GM21367 (cell line): ENCODE data around the gene PRODH2.

Experiments
- ATAC-seq: cut with Tn5 transposase; IDR thresholded peaks from one replicate; pipeline ENCODE4 v1.9.1; 2021; ENCODE audit not compliant: unreplicated experiment

The PRODH2 gene

GRCh38 chr19:35812220-35813042 lies at the start of gene PRODH2:
Gene PRODH2 (minus strand): TSS chr19:35812845. CDS start chr19:35812805, 40 bp downstream.
- no peak for ATAC-seq

DNA sequence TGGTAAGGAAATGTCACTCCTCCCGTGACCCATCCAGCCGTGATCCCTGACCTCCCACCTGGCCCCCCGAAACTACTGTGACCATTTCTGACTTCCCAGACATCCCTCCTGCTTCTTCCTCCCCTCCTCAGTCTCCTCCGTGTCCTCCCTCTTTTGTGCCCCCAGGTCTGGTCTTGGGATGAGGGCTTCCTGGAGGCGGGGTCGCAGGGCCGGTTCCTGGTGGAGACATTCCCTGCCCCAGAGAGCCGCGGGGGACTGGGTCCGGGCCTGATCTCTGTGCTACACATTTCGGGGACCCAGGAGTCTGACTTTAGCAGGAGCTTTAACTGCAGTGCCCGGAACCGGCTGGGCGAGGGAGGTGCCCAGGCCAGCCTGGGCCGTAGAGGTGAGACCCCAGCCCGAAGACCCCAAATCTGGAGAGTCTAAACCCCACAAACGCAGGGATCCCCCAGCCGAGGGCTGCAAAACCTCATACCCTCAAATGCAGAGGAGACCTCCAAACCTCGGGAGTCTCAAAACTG lies 49.1 kb upstream of the PRODH2 start:
- ATAC-seq, result no peak

DNA sequence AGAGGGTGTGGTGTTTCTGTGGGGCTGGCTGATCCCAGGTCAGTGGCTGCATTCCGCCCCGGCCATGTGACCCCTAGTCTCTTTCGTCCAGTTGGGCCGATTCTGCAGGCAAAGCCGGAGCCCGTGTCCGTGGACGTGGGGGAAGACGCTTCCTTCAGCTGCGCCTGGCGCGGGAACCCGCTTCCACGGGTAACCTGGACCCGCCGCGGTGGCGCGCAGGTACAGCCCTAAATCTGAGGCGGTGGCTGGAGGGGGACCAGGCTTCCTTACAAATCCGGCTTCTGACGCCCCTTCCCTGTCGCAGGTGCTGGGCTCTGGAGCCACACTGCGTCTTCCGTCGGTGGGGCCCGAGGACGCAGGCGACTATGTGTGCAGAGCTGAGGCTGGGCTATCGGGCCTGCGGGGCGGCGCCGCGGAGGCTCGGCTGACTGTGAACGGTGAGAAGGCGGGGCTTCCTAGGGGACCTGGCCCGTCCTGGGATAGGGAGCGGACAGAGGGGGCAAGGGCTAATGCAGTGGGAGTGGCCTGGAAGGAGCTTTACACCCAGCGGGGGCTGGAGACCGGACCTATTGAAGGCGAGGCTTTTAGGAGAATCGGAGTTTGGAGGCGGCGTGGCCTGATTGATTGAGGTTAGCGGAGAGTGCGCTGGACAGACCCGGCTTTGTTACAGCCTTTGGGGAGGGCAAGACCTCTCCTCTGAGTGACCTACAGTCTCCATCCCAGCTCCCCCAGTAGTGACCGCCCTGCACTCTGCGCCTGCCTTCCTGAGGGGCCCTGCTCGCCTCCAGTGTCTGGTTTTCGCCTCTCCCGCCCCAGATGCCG lies 48.4 kb upstream of the PRODH2 start:
- no peak for ATAC-seq

DNA sequence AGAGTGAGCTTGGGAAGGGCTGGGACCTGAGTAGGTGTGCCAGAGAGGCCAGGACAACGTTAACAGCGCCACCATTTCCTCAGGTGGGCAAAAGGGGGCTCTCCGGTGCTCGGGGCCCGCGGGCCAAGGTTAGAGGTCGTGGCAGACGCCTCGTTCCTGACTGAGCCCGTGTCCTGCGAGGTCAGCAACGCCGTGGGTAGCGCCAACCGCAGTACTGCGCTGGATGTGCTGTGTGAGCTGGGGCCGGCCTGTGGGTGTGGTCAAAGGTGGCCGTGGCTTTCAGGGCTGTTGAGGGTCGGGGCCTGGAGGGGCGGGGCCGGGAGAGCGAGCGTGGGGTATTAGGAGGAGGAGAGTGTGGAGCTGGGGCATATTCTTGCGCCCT lies 47.8 kb upstream of the PRODH2 start:
- ATAC-seq, result no peak

DNA sequence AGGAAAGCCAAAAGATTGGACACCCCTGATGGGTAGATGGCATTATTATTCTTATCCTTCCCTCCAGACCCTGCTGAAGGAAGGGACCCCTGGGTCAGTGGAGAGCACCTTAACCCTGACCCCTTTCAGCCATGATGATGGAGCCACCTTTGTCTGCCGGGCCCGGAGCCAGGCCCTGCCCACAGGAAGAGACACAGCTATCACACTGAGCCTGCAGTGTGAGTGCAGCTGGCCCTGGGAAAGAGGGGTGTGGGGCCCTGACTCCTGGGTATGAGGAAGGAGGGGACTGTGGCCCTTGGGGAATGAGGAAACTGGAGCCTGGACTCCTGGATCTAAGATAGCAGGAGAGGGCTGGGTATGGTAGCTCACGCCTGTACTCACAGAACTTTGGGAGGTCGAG lies 46.8 kb upstream of the PRODH2 start:
- ATAC-seq, result no peak

DNA sequence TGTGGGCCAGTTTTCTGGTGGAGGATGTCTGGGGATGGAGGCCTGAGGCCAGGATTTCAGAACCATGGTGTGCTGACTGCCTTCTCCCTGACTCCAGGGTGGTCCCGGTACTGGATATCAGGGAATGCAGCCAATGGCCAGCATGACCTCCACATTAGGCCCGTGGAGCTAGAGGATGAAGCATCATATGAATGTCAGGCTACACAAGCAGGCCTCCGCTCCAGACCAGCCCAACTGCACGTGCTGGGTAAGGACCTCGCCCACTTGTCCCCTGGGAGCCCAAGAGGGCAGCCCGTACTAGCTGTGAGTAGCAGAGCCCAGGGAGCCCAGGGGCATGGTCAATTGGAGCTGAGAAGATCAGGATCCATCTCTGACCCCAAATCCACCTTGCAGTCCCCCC lies 45.7 kb upstream of the PRODH2 start:
- no peak for ATAC-seq

DNA sequence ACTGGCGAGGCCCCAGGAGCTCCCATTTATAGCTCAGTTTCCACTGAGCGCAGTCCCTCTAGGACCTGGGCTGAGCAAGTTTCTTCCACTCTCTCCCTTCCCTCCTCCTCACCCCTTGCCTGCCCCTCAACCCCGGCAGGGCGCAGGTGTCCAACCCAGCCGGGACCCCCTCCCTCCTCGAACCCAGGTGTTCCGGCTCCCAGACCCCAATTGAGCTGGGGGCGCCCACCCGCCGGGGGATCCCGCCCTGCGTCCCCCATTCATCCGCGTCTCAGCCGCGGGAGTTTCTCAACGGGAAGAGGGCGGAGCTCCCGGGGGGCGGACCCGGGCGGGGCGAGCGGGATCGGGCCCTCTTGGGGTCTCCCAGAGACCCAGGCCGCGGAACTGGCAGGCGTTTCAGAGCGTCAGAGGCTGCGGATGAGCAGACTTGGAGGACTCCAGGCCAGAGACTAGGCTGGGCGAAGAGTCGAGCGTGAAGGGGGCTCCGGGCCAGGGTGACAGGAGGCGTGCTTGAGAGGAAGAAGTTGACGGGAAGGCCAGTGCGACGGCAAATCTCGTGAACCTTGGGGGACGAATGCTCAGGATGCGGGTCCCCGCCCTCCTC lies 44.0 kb upstream of the PRODH2 start, which contains the start of gene KIRREL2:
KIRREL2 (plus strand) TSS at position 366 of the 604 bp plus-strand sequence; CDS start at position 575, 209 bp downstream.
- ATAC-seq, result no peak

DNA sequence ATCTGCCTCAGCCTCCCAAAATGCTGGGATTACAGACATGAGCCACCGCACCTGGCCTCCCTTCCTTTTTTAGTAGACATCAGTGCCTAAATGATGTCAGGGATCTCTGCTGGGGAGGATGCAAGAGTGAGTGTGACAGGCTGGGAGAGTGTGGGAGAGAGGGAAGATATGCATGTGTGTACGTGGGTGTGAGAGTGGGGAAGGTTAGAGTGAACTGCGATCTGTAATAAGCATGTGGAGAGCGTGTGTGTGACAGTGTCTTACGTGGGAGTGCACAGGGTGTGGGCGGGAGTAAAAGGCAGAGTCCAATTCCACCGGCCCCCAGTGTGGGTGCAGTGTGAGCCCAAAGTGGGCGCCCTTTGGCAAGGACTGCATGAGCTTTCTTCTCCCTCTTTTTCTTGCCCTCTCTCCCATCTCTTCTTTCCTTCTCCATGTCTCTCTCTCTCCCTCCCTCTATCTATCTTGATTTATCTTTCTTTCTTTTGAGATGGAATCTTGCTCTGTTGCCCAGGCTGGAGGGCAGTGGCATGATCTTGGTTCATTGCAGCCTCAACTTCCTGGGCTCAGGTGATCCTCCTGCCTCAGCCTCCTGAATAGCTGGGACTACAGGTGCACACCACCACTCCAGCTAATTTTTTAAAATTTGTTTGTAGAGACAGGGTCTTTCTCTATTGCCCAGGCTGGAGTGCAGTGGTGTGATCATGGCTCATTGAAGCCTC lies 40.6 kb upstream of the PRODH2 start:
- no peak for ATAC-seq

DNA sequence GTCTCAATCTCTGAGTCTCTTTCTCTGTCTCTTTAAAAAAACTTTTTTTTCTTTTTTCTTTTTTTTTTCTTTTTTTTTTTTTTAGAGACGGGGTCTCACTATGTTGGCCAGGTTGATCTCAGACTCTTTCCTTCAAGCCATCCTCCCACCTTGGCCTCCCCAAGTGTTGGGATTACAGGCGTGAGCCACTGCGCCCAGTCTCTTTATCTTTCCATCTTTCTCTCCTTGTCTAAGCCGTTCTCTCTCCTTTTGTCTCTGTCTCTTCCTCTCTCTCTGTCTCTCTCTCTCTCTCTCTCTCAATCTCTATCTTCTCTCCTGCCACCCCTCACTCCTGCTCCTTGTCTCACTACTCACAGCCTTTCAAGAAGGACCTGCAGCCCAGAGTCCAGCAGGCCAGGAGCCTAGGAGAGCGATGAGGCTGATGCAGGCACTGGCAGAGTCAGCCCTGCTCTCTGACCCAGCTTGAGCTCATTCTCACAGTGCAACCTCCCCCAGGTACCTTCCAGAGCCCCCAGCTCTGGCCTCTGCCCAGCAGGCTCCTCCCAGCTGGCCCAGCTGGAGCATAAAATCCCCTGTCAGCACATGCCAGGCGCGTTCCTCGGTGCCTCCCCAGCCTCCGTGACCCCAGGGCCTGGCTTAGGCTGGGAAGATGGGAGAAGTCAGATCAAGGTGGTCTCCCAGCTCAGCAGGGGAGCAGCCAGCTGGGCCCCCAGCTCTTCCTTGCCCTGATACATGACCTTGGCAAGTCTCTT lies 39.6 kb upstream of the PRODH2 start, which contains the start of gene NPHS1:
NPHS1 (minus strand) TSS at position 476 of the 752 bp plus-strand sequence. CDS start 667 bp downstream, outside the sequence.
- no peak for ATAC-seq

GRCh38 chr19:35851213-35852028 lies 38.8 kb upstream of the PRODH2 start:
- ATAC-seq, result no peak

DNA sequence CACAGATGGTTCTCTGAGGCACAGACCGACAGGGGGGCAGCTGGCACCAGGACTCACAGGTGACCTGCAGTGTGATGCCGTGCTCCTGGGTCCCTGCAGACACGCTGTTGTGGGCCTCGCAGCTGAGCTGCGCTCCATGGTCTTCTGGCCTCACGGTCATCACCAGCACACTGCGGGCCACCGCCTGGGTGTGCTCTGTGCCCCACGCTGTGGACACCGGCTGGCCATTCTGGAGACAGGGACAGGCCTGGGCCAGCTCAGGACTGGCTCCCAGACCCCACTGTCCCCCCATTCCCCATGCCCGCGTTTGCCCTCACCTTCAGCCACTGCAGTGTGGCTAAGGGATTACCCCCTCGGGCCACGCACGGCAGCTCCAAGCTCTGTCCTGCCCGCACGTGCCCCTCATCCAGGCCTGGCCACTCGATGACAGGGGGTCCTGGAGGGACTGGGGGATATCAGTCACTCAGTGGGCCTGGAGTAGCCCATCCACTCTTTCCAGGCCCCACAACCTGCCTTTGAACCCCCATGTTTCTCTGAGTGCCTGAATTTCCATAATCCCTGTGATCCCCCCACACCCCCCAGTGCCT lies 36.4 kb upstream of the PRODH2 start:
- ATAC-seq, result no peak

DNA sequence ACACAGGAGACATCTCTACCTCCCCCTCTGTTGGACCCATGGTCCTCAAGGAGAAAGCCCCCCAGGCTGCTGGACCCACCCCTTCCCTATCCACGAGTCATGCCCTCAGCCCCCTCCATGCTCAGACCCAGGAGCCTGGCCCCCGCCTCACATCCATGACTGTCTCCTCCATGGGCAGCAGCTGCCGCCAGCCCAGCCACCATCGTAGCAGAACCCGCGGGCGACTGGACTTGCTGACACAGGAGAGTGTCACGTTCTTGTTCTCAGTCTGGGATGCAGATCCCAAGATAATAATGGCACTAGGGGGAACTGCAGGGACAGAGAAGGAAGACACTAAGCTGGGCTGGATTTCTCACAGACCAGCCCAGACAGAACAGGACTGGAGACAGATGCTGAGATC lies 35.8 kb upstream of the PRODH2 start:
- ATAC-seq, result no peak

GRCh38 chr19:35847911-35848310 lies 35.3 kb upstream of the PRODH2 start:
- ATAC-seq, result no peak

GRCh38 chr19:35846038-35846668 lies 33.5 kb upstream of the PRODH2 start:
- ATAC-seq, result no peak

- ATAC-seq, result no peak
These were observed 32.8 kb upstream of the PRODH2 start for GRCh38 chr19:35845215-35846037.

GRCh38 chr19:35844482-35845214 lies 32.0 kb upstream of the PRODH2 start:
- no peak for ATAC-seq
